ENCODE data around the gene KRT73. TPM values are rescaled to one million over a fixed set of nuclear protein-coding genes. Genes with fewer than 3 reads are reported as not detected.

The KRT73 gene
- total and polyA plus RNA-seq, 9 of the 15 experiments (the other 6 are each of a cell fraction or from before 2014, with no cell fraction given): 0.09 to 0.18 (median 0.13) TPM; not detected in 5

DNA sequence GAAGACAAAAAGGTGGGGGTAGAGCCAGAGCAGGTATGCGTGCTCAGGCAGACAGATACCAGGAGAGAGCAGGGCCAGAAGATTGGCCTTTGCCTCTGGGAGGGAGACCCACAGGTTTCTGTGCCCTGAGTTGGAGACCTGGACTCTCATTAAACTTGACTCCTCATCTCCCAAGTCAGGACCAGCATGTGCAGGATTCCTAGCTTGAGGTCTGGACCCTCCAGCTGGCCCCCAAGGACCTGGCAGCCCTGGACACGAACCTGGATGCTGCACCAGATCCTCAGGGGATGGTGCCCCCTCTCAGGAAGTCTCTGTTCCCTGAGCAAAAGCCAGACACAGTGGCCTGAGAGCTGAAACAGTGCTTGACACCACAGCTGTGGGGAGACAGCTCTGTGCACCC, 10.5 kb upstream of the KRT73 start:
- Histone ChIP-seq H2AFZ (ENCODE audit: low read depth, low read length) (no peak overlapping the region), H3K9ac (ENCODE audit: insufficient read depth in 1 of 2, low read depth in 2 of 2, low read length in 2 of 2) (no peak overlapping the region), H3K27ac (ENCODE audit: extremely low read depth, low read depth, low read length) (no peak overlapping the region), H3K9me3 (replicated peaks; ENCODE audit: control insufficient read depth, insufficient read depth, low read depth, low read length) (no peaks in the 10 kb centered on the region), H3K79me2 (ENCODE audit: control insufficient read depth, insufficient read depth, low read length) (no peaks in the 10 kb centered on the region), H3K27me3 (ENCODE audit: control insufficient read depth in 2 of 2, insufficient read depth in 2 of 2, low read length in 2 of 2) (no peaks in the 10 kb centered on the region), H3K36me3 (ENCODE audit: control insufficient read depth, insufficient read depth, low read length) (no peaks in the 10 kb centered on the region), H3K9me1 (ENCODE audit: control insufficient read depth, insufficient read depth, low read length) (no peaks in the 10 kb centered on the region), H3K4me3 (no peak overlapping the region), H4K20me1 (replicated peaks; ENCODE audit: control insufficient read depth, insufficient read depth, low read length) (no peaks in the 10 kb centered on the region), H3K4me1 (replicated peaks in 1 of 2; ENCODE audit: control insufficient read depth in 2 of 2, insufficient read depth in 2 of 2, low read length in 2 of 2) (peaks cover 8 to 36% of the 10 kb centered on the region in 2 experiments), H3K4me2 (ENCODE audit: insufficient read depth, low read length) (no peak overlapping the region)
- POLR2A ChIA-PET: no interaction called here
- no TSS peak for BruUV-seq (replicated peaks)
- intact Hi-C loops (cut with micrococcal nuclease) (no loop called here), in situ Hi-C loops (cut with MboI) (no loop called here)
- ATAC-seq (no peak), DNase-seq (ENCODE audit: extremely low read depth in 1 of 4, low spot score in 3 of 4) (no peak), FAIRE-seq (no peak)
- TF ChIP-seq POLR2B (IDR thresholded peaks at IDR 0.05; ENCODE audit: low read depth, partially characterized antibody) (no peak), CREBBP (IDR thresholded peaks at IDR 0.05; ENCODE audit: low read depth, low read length) (no peak), ZNF408 (CRISPR knock-in tag; IDR thresholded peaks at IDR 0.05; ENCODE audit: low read depth) (no peak), SOX6 (IDR thresholded peaks at IDR 0.05) (no peak), GABPB2 (CRISPR knock-in tag; conservative IDR thresholded peaks at IDR 0.05) (no peak), ZNF780A (CRISPR knock-in tag; IDR thresholded peaks at IDR 0.05) (no peak), MAFF (IDR thresholded peaks at IDR 0.05; ENCODE audit: low read length) (no peak), MTA2 (IDR thresholded peaks at IDR 0.05; ENCODE audit: low read depth) (no peak)
- 25% methylated on average over 1 of the region's 2 CpGs for WGBS (ENCODE audit: insufficient coverage, low coverage, missing lambda C conversion rate)
- CTCF ChIA-PET (ENCODE audit: low intra/inter-chr PET ratio): no interaction called here

GRCh38 chr12:52628111-52628507, 9.8 kb upstream of the KRT73 start:
- no peaks in the 10 kb centered on the region for H3K27me3 ChIP-seq (ENCODE audit: control insufficient read depth in 2 of 2, insufficient read depth in 2 of 2, low read length in 2 of 2)
- no peaks in the 10 kb centered on the region for H3K36me3 ChIP-seq (ENCODE audit: control insufficient read depth, insufficient read depth, low read length)
- no peak for DNase-seq (ENCODE audit: extremely low read depth in 1 of 4, low spot score in 3 of 4)
- no peak overlapping the region for H2AFZ ChIP-seq (ENCODE audit: low read depth, low read length)
- BruUV-seq (replicated peaks): no TSS peak
- H3K4me1 ChIP-seq (replicated peaks in 1 of 2; ENCODE audit: control insufficient read depth in 2 of 2, insufficient read depth in 2 of 2, low read length in 2 of 2): peaks cover 4 to 29% of the 10 kb centered on the region in 2 experiments
- FAIRE-seq: no peak
- H3K4me2 ChIP-seq (ENCODE audit: insufficient read depth, low read length): no peak overlapping the region
- CTCF ChIA-PET (ENCODE audit: low intra/inter-chr PET ratio): no interaction called here
- H3K79me2 ChIP-seq (ENCODE audit: control insufficient read depth, insufficient read depth, low read length): no peaks in the 10 kb centered on the region
- no peak overlapping the region for H3K9ac ChIP-seq (ENCODE audit: insufficient read depth in 1 of 2, low read depth in 2 of 2, low read length in 2 of 2)
- no peak for ATAC-seq
- POLR2A ChIA-PET: no interaction called here
- H3K9me3 ChIP-seq (replicated peaks; ENCODE audit: control insufficient read depth, insufficient read depth, low read depth, low read length): no peaks in the 10 kb centered on the region
- in situ Hi-C loops (cut with MboI): no loop called here
- H3K9me1 ChIP-seq (ENCODE audit: control insufficient read depth, insufficient read depth, low read length): no peaks in the 10 kb centered on the region
- WGBS (ENCODE audit: insufficient coverage, low coverage, missing lambda C conversion rate): 48% methylated on average over 4 of the region's 4 CpGs
- intact Hi-C loops (cut with micrococcal nuclease): no loop called here
- H3K4me3 ChIP-seq: no peak overlapping the region
- H3K27ac ChIP-seq (ENCODE audit: extremely low read depth, low read depth, low read length): no peak overlapping the region
- H4K20me1 ChIP-seq (replicated peaks; ENCODE audit: control insufficient read depth, insufficient read depth, low read length): no peaks in the 10 kb centered on the region
- TF ChIP-seq BRF2 (IDR thresholded peaks at IDR 0.05; ENCODE audit: borderline replicate concordance, insufficient read depth, insufficient read length) (no peak), PPARD (CRISPR knock-in tag; IDR thresholded peaks at IDR 0.05) (no peak), CHD2 (IDR thresholded peaks at IDR 0.05; ENCODE audit: low read depth, low read length) (no peak), MTA3 (IDR thresholded peaks at IDR 0.05; ENCODE audit: borderline replicate concordance) (no peak), TAF15 (IDR thresholded peaks at IDR 0.05; ENCODE audit: low read depth, low read length) (no peak), ZNF511 (CRISPR knock-in tag; IDR thresholded peaks at IDR 0.05) (no peak)
- TF ChIP-seq, protein P1, sequence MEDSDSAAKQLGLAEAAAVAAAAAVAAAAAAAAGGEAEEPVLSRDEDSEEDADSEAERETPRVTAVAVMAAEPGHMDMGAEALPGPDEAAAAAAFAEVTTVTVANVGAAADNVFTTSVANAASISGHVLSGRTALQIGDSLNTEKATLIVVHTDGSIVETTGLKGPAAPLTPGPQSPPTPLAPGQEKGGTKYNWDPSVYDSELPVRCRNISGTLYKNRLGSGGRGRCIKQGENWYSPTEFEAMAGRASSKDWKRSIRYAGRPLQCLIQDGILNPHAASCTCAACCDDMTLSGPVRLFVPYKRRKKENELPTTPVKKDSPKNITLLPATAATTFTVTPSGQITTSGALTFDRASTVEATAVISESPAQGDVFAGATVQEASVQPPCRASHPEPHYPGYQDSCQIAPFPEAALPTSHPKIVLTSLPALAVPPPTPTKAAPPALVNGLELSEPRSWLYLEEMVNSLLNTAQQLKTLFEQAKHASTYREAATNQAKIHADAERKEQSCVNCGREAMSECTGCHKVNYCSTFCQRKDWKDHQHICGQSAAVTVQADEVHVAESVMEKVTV (CRISPR knock-in tag; IDR thresholded peaks at IDR 0.05): no peak
